ENCODE measurements around the gene TTC6.

The TTC6 gene

GRCh38 chr14:37616853-37617252 lies 21.4 kb downstream of the TTC6 start:
- no peak overlapping the region for H3K27ac ChIP-seq
- H3K4me3 ChIP-seq (ENCODE audit: low read depth, low read length), result no peak overlapping the region
- H3K27me3 ChIP-seq (ENCODE audit: insufficient read depth, low read depth, severe bottlenecking), result peaks cover 18% of the 10 kb centered on the region
- no peak for TF ChIP-seq CTCF (IDR thresholded peaks at IDR 0.05; ENCODE audit: low read depth, low read length)
- peaks cover 12% of the 10 kb centered on the region for H3K9me3 ChIP-seq (ENCODE audit: severe bottlenecking)
- DNase-seq, result no peak
- no peaks in the 10 kb centered on the region for H3K36me3 ChIP-seq

GRCh38 chr14:37617864-37618365 lies 22.5 kb downstream of the TTC6 start:
- Histone ChIP-seq H3K36me3 (no peaks in the 10 kb centered on the region), H3K9me3 (ENCODE audit: severe bottlenecking) (peaks cover 12% of the 10 kb centered on the region), H3K4me3 (ENCODE audit: low read depth, low read length) (no peak overlapping the region), H3K27ac (no peak overlapping the region), H3K27me3 (ENCODE audit: insufficient read depth, low read depth, severe bottlenecking) (peaks cover 29% of the 10 kb centered on the region)
- no peak for TF ChIP-seq CTCF (IDR thresholded peaks at IDR 0.05; ENCODE audit: low read depth, low read length)
- DNase-seq, result no peak

- peaks cover 12% of the 10 kb centered on the region for H3K9me3 ChIP-seq (ENCODE audit: severe bottlenecking)
- H3K36me3 ChIP-seq, result no peaks in the 10 kb centered on the region
- H3K4me3 ChIP-seq (ENCODE audit: low read depth, low read length), result no peak overlapping the region
- peaks cover 34% of the 10 kb centered on the region for H3K27me3 ChIP-seq (ENCODE audit: insufficient read depth, low read depth, severe bottlenecking)
- no peak for DNase-seq
- no peak for TF ChIP-seq CTCF (IDR thresholded peaks at IDR 0.05; ENCODE audit: low read depth, low read length)
- H3K27ac ChIP-seq, result no peak overlapping the region
Measured at GRCh38 chr14:37618498-37619028, 23.1 kb downstream of the TTC6 start.

- no peak for TF ChIP-seq CTCF (IDR thresholded peaks at IDR 0.05; ENCODE audit: low read depth, low read length)
- Histone ChIP-seq H3K36me3 (no peaks in the 10 kb centered on the region), H3K27me3 (ENCODE audit: insufficient read depth, low read depth, severe bottlenecking) (peaks cover 39% of the 10 kb centered on the region), H3K27ac (no peak overlapping the region), H3K9me3 (ENCODE audit: severe bottlenecking) (peaks cover 6% of the 10 kb centered on the region), H3K4me3 (ENCODE audit: low read depth, low read length) (no peak overlapping the region)
- no peak for DNase-seq
Measured at GRCh38 chr14:37620856-37621255, 25.4 kb downstream of the TTC6 start.

GRCh38 chr14:37622231-37622923 lies 26.9 kb downstream of the TTC6 start:
- peak overlapping the region; percentile 20; the same call in 1 of the 2 replicates for H3K4me3 ChIP-seq (ENCODE audit: low read depth, low read length)
- DNase-seq, result peak; percentile 37
- TF ChIP-seq CTCF (IDR thresholded peaks at IDR 0.05; ENCODE audit: low read depth, low read length), result no peak
- H3K27me3 ChIP-seq (ENCODE audit: insufficient read depth, low read depth, severe bottlenecking), result peaks cover 43% of the 10 kb centered on the region
- no peak overlapping the region for H3K27ac ChIP-seq
- H3K9me3 ChIP-seq (ENCODE audit: severe bottlenecking), result no peaks in the 10 kb centered on the region
- H3K36me3 ChIP-seq, result no peaks in the 10 kb centered on the region
